ENCODE data around the gene CXorf38. TPM values are rescaled to one million over a fixed set of nuclear protein-coding genes. Genes with fewer than 3 reads are reported as not detected.
A peak's percentile ranks its signal among the peaks of the same experiment; 100 is the strongest.

CXorf38 gene
- total RNA-seq, 4 donors from 2014 or later: 15.1 to 21.6 (median 15.3) TPM

GRCh38 chrX:40581336-40581920, 65.9 kb downstream of the CXorf38 start:
- intact Hi-C loops (cut with DNase I; ENCODE audit: low total_unique reads): no loop called here
- WGBS, 2 donors: 2 to 16% methylated on average over 8 to 15 of the region's 15 CpGs
- no peak for DNase-seq (ENCODE audit: low spot score in 2 of 2)
- no peak for TF ChIP-seq POLR2A (IDR thresholded peaks at IDR 0.05)
- no peak for TF ChIP-seq CTCF (IDR thresholded peaks at IDR 0.05)
- H3K4me3 ChIP-seq (ENCODE audit: low read depth, poor library complexity, severe bottlenecking): peak overlapping the region; percentile 50

- WGBS, 2 donors: 1 to 30% methylated on average over 36 to 87 of the region's 89 CpGs
- intact Hi-C loops (cut with DNase I; ENCODE audit: low total_unique reads): no loop called here
- peak; percentile 90 to 98 for DNase-seq (ENCODE audit: low spot score in 2 of 2)
- peak within 1 kb of the TSS; percentile 50 for H3K4me3 ChIP-seq (ENCODE audit: low read depth, poor library complexity, severe bottlenecking)
- TF ChIP-seq POLR2A (IDR thresholded peaks at IDR 0.05) (no peak), CTCF (IDR thresholded peaks at IDR 0.05) (no peak)
These were observed 66.6 kb downstream of the CXorf38 start, which contains the start of gene ATP6AP2 for GRCh38 chrX:40580537-40581335. ATP6AP2 (plus strand) TSS chrX:40580970; CDS start chrX:40581066, 96 bp downstream.

GRCh38 chrX:40579900-40580536, 67.3 kb downstream of the CXorf38 start:
- intact Hi-C loops (cut with DNase I; ENCODE audit: low total_unique reads): no loop called here
- peak overlapping the region; percentile 34 for H3K4me3 ChIP-seq (ENCODE audit: low read depth, poor library complexity, severe bottlenecking)
- TF ChIP-seq CTCF (IDR thresholded peaks at IDR 0.05) (no peak), POLR2A (IDR thresholded peaks at IDR 0.05) (no peak)
- DNase-seq (ENCODE audit: low spot score in 2 of 2): no peak
- 12 to 35% methylated on average over 12 of the region's 12 CpGs for WGBS, 2 donors

- intact Hi-C loops (cut with DNase I; ENCODE audit: low total_unique reads): no loop called here
- H3K4me3 ChIP-seq (ENCODE audit: low read depth, poor library complexity, severe bottlenecking): no peak overlapping the region
- DNase-seq (ENCODE audit: low spot score in 2 of 2): no peak
- no peak for TF ChIP-seq POLR2A (IDR thresholded peaks at IDR 0.05)
- no peak for TF ChIP-seq CTCF (IDR thresholded peaks at IDR 0.05)
- WGBS, 2 donors: 55 to 57% methylated on average over 3 of the region's 3 CpGs
These were observed 68.2 kb downstream of the CXorf38 start for GRCh38 chrX:40579141-40579540.

GRCh38 chrX:40578039-40578695, 69.2 kb downstream of the CXorf38 start:
- TF ChIP-seq POLR2A (IDR thresholded peaks at IDR 0.05) (no peak), CTCF (IDR thresholded peaks at IDR 0.05) (no peak)
- WGBS, 2 donors: 77% methylated on average over 7 of the region's 7 CpGs
- no peak for DNase-seq (ENCODE audit: low spot score in 2 of 2)
- intact Hi-C loops (cut with DNase I; ENCODE audit: low total_unique reads): no loop called here
- no peak overlapping the region for H3K4me3 ChIP-seq (ENCODE audit: low read depth, poor library complexity, severe bottlenecking)

Other genes with a start within 250 kb of the CXorf38 start
- 100 to 1,000 TPM in 3 of 4 donors, 10 to 100 TPM in 1; 92.6 to 141 (median 122) TPM for gene ATP6AP2, start 66.6 kb downstream of the CXorf38 start, total RNA-seq
- not detected for gene MPC1L, start 24.1 kb downstream of the CXorf38 start, total RNA-seq
- 10 to 100 TPM; 27.4 to 36.8 (median 35.0) TPM for gene MED14, start 88.0 kb upstream of the CXorf38 start, total RNA-seq

All from lower leg skin (tissue), 4 donors.